Muscle layer of duodenum (tissue), 2 donors: ENCODE results near the gene RGS18.

Source experiments
- H3K27ac ChIP-seq: one replicate; pipeline ENCODE4 v1.7.0; 2013; ENCODE audit warnings: mild to moderate bottlenecking, low read length
- H3K27me3 ChIP-seq: one replicate; pipeline ENCODE4 v1.7.0; 2013; ENCODE audit warnings: low read depth, mild to moderate bottlenecking, control low read depth, low read length
- H3K36me3 ChIP-seq, 2 donors: one replicate each; pipeline ENCODE4 v1.7.0; 2013; ENCODE audit warnings: low read length in 2 of 2, control low read depth in 1 of 2, mild to moderate bottlenecking in 1 of 2; ENCODE audit not compliant: insufficient read depth in 2 of 2, control insufficient read depth in 1 of 2
- H3K4me1 ChIP-seq, 2 donors: one replicate each; pipeline ENCODE4 v1.7.0; 2013; ENCODE audit warnings: low read length in 2 of 2, mild to moderate bottlenecking in 2 of 2, control low read depth in 1 of 2, moderate library complexity in 1 of 2; ENCODE audit not compliant: insufficient read depth in 2 of 2, control insufficient read depth in 1 of 2
- H3K4me3 ChIP-seq, 2 donors: one replicate each; pipeline ENCODE4 v1.7.0; 2013; ENCODE audit warnings: low read length in 2 of 2, low read depth in 1 of 2, mild to moderate bottlenecking in 1 of 2
- H3K9me3 ChIP-seq, 2 donors: one replicate each; pipeline ENCODE4 v1.7.0; 2013; ENCODE audit warnings: low read length in 2 of 2, control low read depth in 1 of 2, mild to moderate bottlenecking in 1 of 2; ENCODE audit not compliant: control insufficient read depth in 1 of 2
- donor health status: healthy.

RGS18 gene

GRCh38 chr1:192167011-192167410, 8.7 kb downstream of the RGS18 start:
- Histone ChIP-seq H3K36me3 (no peaks in the 10 kb centered on the region), H3K9me3 (no peaks in the 10 kb centered on the region), H3K27ac (no peak overlapping the region), H3K4me1 (no peaks in the 10 kb centered on the region), H3K27me3 (no peaks in the 10 kb centered on the region), H3K4me3 (no peak overlapping the region)

GRCh38 chr1:192167911-192168700, 9.8 kb downstream of the RGS18 start:
- Histone ChIP-seq H3K27ac (no peak overlapping the region), H3K27me3 (no peaks in the 10 kb centered on the region), H3K4me3 (no peak overlapping the region), H3K36me3 (no peaks in the 10 kb centered on the region), H3K4me1 (no peaks in the 10 kb centered on the region), H3K9me3 (no peaks in the 10 kb centered on the region)

GRCh38 chr1:192168964-192169363, 10.7 kb downstream of the RGS18 start:
- H3K27me3 ChIP-seq, result no peaks in the 10 kb centered on the region

GRCh38 chr1:192170196-192170984, 12.1 kb downstream of the RGS18 start:
- no peaks in the 10 kb centered on the region for H3K9me3 ChIP-seq
- H3K36me3 ChIP-seq, result no peaks in the 10 kb centered on the region
- no peak overlapping the region for H3K27ac ChIP-seq
- no peaks in the 10 kb centered on the region for H3K4me1 ChIP-seq
- no peak overlapping the region for H3K4me3 ChIP-seq
- H3K27me3 ChIP-seq, result no peaks in the 10 kb centered on the region

More at GRCh38 chr1:192168964-192169363, 10.7 kb downstream of the RGS18 start:
- Histone ChIP-seq H3K9me3 (no peaks in the 10 kb centered on the region), H3K36me3 (no peaks in the 10 kb centered on the region), H3K4me3 (no peak overlapping the region), H3K27ac (no peak overlapping the region), H3K4me1 (no peaks in the 10 kb centered on the region)

- Histone ChIP-seq H3K27me3 (no peaks in the 10 kb centered on the region), H3K36me3 (no peaks in the 10 kb centered on the region), H3K9me3 (no peaks in the 10 kb centered on the region), H3K27ac (no peak overlapping the region), H3K4me1 (no peaks in the 10 kb centered on the region), H3K4me3 (no peak overlapping the region)
These were observed 12.9 kb downstream of the RGS18 start for GRCh38 chr1:192171123-192171522.

- Histone ChIP-seq H3K36me3 (no peaks in the 10 kb centered on the region), H3K27me3 (no peaks in the 10 kb centered on the region), H3K9me3 (no peaks in the 10 kb centered on the region), H3K4me3 (no peak overlapping the region), H3K27ac (no peak overlapping the region), H3K4me1 (no peaks in the 10 kb centered on the region)
These were observed 17.7 kb downstream of the RGS18 start for GRCh38 chr1:192175971-192176370.

- Histone ChIP-seq H3K4me3 (no peak overlapping the region), H3K27me3 (no peaks in the 10 kb centered on the region), H3K36me3 (no peaks in the 10 kb centered on the region), H3K4me1 (no peaks in the 10 kb centered on the region), H3K27ac (no peak overlapping the region), H3K9me3 (no peaks in the 10 kb centered on the region)
These were observed 25.5 kb downstream of the RGS18 start for GRCh38 chr1:192183788-192184187.

- Histone ChIP-seq H3K27ac (no peak overlapping the region), H3K4me3 (no peak overlapping the region), H3K4me1 (no peaks in the 10 kb centered on the region), H3K9me3 (no peaks in the 10 kb centered on the region), H3K27me3 (no peaks in the 10 kb centered on the region), H3K36me3 (no peaks in the 10 kb centered on the region)
These were observed 27.9 kb downstream of the RGS18 start for GRCh38 chr1:192186197-192186596.

- Histone ChIP-seq H3K27ac (no peak overlapping the region), H3K9me3 (no peaks in the 10 kb centered on the region), H3K36me3 (no peaks in the 10 kb centered on the region), H3K4me3 (no peak overlapping the region), H3K27me3 (no peaks in the 10 kb centered on the region), H3K4me1 (no peaks in the 10 kb centered on the region)
These were observed 31.8 kb downstream of the RGS18 start for GRCh38 chr1:192190066-192190465.

- peaks cover 0 to 6% of the 10 kb centered on the region in 2 donors for H3K9me3 ChIP-seq
- no peak overlapping the region for H3K27ac ChIP-seq
- no peaks in the 10 kb centered on the region for H3K4me1 ChIP-seq
- no peaks in the 10 kb centered on the region for H3K27me3 ChIP-seq
- no peaks in the 10 kb centered on the region for H3K36me3 ChIP-seq
- no peak overlapping the region for H3K4me3 ChIP-seq
These were observed 43.0 kb downstream of the RGS18 start for GRCh38 chr1:192201303-192201702.

- H3K4me3 ChIP-seq, result no peak overlapping the region
- H3K4me1 ChIP-seq, result no peaks in the 10 kb centered on the region
- no peaks in the 10 kb centered on the region for H3K36me3 ChIP-seq
- H3K27me3 ChIP-seq, result no peaks in the 10 kb centered on the region
- no peaks in the 10 kb centered on the region for H3K9me3 ChIP-seq
- H3K27ac ChIP-seq, result no peak overlapping the region
These were observed 66.1 kb downstream of the RGS18 start for GRCh38 chr1:192224396-192224795.
